ENCODE measurements around the gene SLC30A1. TPM values are rescaled to one million over a fixed set of nuclear protein-coding genes. Genes with fewer than 3 reads are reported as not detected.

The SLC30A1 gene
- total and polyA plus RNA-seq, 7 donors = 0.35 to 5.2 (median 1.8) TPM

GRCh38 chr1:211531194-211532087 is 47.5 kb downstream of the SLC30A1 start:
- ATAC-seq = no peak
- intact Hi-C loops (cut with DNase I) = no loop called here
- peaks cover 15% of the 10 kb centered on the region for H3K4me1 ChIP-seq
- no peak for DNase-seq
- H3K9me3 ChIP-seq = no peaks in the 10 kb centered on the region
- peaks cover 0 to 3% (median 0%) of the 10 kb centered on the region in 3 donors for H3K27me3 ChIP-seq (ENCODE audit: insufficient read depth in 3 of 3, low read length in 2 of 3)
- no peaks in the 10 kb centered on the region for H3K36me3 ChIP-seq (ENCODE audit: insufficient read depth in 1 of 2, low read depth in 1 of 2)
- TF ChIP-seq, protein P1, sequence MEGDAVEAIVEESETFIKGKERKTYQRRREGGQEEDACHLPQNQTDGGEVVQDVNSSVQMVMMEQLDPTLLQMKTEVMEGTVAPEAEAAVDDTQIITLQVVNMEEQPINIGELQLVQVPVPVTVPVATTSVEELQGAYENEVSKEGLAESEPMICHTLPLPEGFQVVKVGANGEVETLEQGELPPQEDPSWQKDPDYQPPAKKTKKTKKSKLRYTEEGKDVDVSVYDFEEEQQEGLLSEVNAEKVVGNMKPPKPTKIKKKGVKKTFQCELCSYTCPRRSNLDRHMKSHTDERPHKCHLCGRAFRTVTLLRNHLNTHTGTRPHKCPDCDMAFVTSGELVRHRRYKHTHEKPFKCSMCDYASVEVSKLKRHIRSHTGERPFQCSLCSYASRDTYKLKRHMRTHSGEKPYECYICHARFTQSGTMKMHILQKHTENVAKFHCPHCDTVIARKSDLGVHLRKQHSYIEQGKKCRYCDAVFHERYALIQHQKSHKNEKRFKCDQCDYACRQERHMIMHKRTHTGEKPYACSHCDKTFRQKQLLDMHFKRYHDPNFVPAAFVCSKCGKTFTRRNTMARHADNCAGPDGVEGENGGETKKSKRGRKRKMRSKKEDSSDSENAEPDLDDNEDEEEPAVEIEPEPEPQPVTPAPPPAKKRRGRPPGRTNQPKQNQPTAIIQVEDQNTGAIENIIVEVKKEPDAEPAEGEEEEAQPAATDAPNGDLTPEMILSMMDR (IDR thresholded peaks at IDR 0.05) = no peak
- H3K4me3 ChIP-seq = no peak overlapping the region
- WGBS, 3 donors = 69 to 77% (median 69%) methylated on average over 15 of the region's 15 CpGs
- no peak overlapping the region for H3K27ac ChIP-seq

GRCh38 chr1:211530102-211530501 is 48.9 kb downstream of the SLC30A1 start:
- no peak for ATAC-seq
- WGBS, 3 donors = 64 to 80% (median 72%) methylated on average over 2 of the region's 2 CpGs
- H3K4me3 ChIP-seq = no peak overlapping the region
- intact Hi-C loops (cut with DNase I) = no loop called here
- TF ChIP-seq, protein P1 (IDR thresholded peaks at IDR 0.05) = no peak
- peaks cover 0 to 3% (median 0%) of the 10 kb centered on the region in 3 donors for H3K27me3 ChIP-seq (ENCODE audit: insufficient read depth in 3 of 3, low read length in 2 of 3)
- no peaks in the 10 kb centered on the region for H3K36me3 ChIP-seq (ENCODE audit: insufficient read depth in 1 of 2, low read depth in 1 of 2)
- peaks cover 15% of the 10 kb centered on the region for H3K4me1 ChIP-seq
- DNase-seq = no peak
- no peaks in the 10 kb centered on the region for H3K9me3 ChIP-seq
- H3K27ac ChIP-seq = no peak overlapping the region

DNA sequence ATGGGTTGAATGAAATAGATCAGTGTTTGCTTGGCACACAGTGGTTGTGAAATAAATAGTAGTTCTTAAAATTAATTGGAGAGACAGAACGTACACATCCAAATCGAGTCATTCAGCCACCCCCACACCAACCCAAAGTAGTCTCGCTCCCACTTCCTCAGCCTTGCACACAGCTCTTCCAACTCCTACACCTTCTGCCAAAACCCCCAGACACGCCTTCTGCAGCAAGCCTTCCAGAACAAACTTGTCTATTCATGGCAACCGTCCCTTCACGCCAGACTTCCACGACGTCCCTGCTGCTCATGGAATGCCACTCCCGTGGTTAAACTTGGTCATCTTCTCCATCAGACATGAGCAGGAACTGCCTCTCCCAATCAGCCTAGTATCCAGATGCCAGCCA is 49.5 kb downstream of the SLC30A1 start:
- peaks cover 0 to 3% (median 0%) of the 10 kb centered on the region in 3 donors for H3K27me3 ChIP-seq (ENCODE audit: insufficient read depth in 3 of 3, low read length in 2 of 3)
- DNase-seq (no peak), ATAC-seq (no peak)
- no peak overlapping the region for H3K4me3 ChIP-seq
- H3K4me1 ChIP-seq = peaks cover 15% of the 10 kb centered on the region
- 20 to 42% (median 20%) methylated on average over 9 of the region's 9 CpGs for WGBS, 3 donors
- TF ChIP-seq, protein P1 (IDR thresholded peaks at IDR 0.05) = no peak
- H3K27ac ChIP-seq = no peak overlapping the region
- no peaks in the 10 kb centered on the region for H3K9me3 ChIP-seq
- intact Hi-C loops (cut with DNase I) = no loop called here
- no peaks in the 10 kb centered on the region for H3K36me3 ChIP-seq (ENCODE audit: insufficient read depth in 1 of 2, low read depth in 1 of 2)

GRCh38 chr1:211529011-211529410 is 50.0 kb downstream of the SLC30A1 start:
- Histone ChIP-seq H3K36me3 (ENCODE audit: insufficient read depth in 1 of 2, low read depth in 1 of 2) (no peaks in the 10 kb centered on the region), H3K4me1 (peaks cover 15% of the 10 kb centered on the region), H3K27me3 (ENCODE audit: insufficient read depth in 3 of 3, low read length in 2 of 3) (peaks cover 0 to 3% (median 0%) of the 10 kb centered on the region in 3 donors), H3K9me3 (no peaks in the 10 kb centered on the region), H3K4me3 (no peak overlapping the region), H3K27ac (no peak overlapping the region)
- intact Hi-C loops (cut with DNase I) = no loop called here
- TF ChIP-seq, protein P1 (IDR thresholded peaks at IDR 0.05) = no peak
- no peak for DNase-seq
- 79 to 87% (median 86%) methylated on average over 7 of the region's 7 CpGs for WGBS, 3 donors
- no peak for ATAC-seq
